Measurements from ENCODE around the gene RIT2.
"Not testable (repeated sequence)": the region's sequence is repeated elsewhere in the genome, so short reads cannot be mapped to it uniquely, and the experiment has no call there.

Gene RIT2

DNA sequence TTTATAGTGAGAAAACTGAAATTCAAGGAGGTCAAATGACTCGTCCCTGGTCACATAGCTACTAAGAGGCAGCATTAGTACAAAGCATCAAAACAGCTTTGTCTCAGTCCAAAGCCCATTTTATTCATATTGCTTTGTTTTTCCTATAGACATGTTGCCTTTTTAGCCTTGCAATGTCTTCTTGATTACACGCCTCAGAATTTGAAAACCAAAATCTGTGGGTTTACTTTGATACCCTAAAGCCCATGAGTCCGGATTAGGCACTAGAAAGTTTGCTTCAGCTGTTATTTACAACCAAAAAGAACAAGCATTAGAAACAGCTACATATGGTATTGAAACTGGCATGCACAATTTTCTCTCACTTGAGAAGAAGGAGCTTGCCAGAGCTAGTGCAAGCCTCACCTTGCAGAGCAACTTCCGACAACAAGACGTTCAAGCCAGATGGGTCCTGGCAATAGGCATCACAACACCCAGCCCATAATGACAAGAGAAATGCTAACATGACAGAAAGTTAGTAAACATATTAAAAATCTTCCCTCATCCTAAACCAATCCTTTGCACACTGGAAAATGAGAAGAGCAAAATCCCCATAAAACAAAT, 276.8 kb downstream of the RIT2 start:
- DNase-seq (ENCODE audit: low spot score) = no peak

DNA sequence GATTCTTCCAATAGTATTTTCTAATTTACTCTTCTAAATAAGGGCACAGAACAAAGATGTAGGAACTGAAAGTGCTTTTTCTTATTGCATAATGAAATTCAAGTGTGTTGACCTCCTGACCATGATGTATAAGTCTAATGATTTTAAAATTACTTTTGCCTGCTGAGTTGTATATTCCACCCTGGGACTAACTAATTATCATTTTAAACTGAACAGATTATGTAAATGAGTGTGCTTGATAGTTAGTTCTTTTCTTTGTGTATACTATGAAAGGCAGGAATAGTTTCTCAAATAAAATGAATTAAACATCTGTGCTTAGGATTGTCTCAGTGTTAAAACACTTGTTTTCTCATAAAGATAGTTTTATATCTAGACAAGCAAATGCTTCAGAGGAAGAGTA, 284.5 kb downstream of the RIT2 start:
- DNase-seq (ENCODE audit: low spot score) = no peak

DNA sequence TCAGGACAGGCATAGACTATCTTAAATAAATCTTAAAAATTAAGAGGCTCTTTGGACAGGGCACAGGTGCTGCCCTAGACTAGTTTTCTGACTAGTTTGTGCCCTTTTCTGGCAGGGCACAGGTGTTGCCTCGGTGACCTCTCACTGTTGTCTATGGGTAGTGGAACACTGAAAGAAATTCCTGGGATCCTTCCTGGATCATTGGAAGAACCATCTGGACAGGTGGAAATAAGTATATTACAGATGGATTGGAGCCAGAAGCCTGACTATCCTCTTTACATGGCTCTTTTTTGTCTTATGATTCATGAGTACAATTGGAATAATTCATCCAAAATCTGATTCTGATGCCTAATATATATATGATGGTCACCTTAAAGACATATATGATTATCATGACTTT, 286.6 kb downstream of the RIT2 start:
- DNase-seq (ENCODE audit: low spot score) = no peak

DNA sequence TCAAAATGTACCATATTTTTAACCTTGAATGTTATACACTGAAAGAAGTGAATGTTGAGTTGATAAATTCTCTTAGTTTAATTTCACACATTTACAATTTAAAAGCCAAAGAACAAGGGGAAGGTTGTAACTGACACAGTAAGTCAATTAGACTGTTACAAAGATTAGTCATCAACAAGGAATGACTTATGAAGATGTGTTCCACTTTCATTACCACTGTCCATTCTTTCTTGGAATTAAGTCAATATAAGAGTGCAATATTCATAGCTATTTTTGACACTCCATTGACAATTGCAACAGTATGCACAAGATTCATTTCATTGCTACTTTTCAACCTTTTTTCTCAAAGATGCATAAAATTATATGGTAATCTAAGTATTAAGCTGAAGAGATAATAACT, 291.3 kb downstream of the RIT2 start:
- no peak for DNase-seq (ENCODE audit: low spot score)

DNA sequence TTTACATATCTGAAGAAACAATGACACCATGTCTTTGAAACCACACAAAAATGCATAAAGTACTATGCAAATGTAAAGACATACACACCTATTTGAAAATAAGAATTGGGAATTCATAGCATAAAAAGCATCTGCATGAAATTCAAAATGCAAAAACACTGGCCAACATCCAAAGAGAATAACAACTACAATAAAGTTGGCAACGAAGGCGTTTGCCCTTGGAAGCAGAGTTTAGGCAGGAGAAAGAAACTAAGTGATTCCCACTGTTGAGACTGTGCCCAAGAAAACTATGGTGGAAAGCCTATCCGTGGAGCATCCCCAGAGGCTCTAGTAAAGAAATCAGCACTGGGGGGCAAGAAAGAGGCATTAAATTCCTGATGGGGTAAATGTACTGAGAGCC, 292.8 kb downstream of the RIT2 start:
- no peak for DNase-seq (ENCODE audit: low spot score)

DNA sequence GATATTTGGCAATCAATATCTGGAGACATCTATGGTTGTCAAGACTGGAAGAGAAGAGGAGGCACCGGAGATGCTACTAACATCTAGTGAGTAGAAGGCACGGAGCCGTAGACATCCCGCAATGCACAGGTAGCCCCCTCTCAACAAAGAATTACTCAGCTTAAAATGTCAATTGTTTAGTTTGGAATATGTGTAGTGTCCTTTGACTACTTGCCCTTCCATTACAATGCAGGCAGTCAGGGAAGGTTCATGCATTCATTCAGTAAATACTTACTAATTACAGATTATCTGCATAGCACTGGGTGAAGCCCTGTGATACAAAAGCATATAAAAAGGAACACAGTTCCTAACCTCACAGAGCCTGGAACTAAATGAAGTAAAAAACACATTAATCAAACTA, 294.0 kb downstream of the RIT2 start:
- no peak for DNase-seq (ENCODE audit: low spot score)

DNA sequence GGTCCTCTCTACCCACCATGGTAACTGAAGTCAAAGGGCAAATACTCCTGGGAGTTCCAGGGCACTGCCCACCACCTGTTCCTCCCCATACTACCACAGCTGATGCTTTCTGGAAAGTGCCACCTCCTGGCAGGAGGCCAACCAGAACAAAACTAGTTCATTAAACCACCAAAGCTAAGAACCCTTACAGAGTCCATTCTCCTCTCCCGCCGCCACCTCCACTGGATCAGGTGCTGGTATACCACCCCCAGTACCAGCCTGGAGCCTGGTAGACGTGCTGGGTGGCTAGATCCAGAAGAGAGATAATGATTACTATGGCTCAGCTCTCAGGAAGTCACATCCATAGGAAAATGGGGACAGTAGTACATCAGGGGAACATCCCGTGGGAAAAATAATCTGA, 300.9 kb downstream of the RIT2 start:
- no peak for DNase-seq (ENCODE audit: low spot score)

DNA sequence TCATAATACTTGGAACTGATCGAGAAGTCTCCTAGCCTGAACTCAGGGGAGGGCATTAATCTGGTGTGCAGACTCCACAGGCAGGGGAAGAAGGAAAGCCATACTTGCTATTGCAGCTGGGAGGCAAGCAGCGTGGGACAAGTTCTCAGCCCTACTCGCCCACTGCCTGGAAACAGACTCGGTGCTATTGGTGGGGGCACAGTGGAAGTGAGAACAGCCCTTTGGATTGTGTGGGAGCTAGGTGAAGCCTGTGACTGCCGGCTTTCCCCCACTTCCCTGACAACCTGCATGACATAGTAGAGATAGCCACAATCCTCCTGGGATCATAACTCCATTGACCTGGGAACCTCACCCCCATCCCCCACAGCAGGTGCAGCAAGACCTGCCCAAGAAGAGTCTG, 301.3 kb downstream of the RIT2 start:
- no peak for DNase-seq (ENCODE audit: low spot score)

DNA sequence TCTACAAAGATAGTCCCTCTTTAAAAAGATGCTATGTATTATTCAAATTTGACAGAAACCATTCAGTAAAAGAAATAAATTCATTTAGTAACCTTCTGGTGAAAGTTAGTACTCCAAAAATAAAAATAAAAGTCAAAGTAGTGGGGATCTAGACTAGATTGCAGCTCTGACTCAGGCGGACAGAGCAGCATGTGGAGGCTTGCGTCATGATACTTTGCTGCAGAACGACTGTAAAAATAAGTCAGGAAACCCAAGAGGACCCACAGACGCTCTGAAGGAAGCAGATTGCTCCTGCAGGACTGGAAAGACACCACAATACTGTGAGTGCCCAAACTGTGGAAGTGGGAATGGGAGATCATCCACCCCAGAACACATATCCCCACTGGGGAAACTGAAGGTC, 301.9 kb downstream of the RIT2 start:
- no peak for DNase-seq (ENCODE audit: low spot score)

DNA sequence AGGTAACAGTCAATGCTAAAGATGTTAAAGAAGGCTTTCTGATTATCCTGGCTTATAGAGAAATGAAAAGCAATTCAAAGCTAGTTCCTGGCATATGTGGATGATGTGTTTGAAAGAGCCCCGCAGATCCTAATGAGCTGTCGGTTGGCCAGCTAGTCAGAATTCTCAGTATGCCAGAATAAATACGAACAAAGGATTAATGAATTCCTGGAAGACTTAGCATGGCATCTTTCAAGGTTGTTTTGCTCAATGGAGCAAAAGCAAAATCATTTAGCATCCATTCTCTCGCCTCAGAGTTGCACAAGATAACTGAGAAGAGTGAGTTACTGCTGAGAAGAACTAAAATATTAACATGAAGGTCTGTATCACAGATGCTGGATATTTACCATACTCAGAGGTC, 307.6 kb downstream of the RIT2 start:
- no peak for DNase-seq (ENCODE audit: low spot score)

DNA sequence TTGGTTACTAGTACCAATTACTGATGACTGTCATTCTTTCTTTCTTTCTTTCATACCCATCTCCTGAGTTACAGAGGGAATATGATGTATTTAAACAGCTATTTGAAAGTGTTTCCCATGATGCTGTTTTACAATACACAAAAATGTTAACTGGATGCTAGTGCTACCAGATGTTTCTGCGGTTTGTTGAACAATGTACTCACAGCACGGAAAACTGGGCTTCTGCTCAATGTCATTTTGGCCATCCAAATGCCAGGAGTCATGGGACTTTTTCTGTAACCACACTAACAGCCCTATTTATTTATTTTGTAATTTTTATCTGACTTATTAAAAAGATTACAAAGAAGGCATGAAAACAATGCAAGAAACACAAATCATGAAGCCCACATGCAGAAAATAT, 313.8 kb downstream of the RIT2 start:
- DNase-seq (ENCODE audit: low spot score) = no peak

DNA sequence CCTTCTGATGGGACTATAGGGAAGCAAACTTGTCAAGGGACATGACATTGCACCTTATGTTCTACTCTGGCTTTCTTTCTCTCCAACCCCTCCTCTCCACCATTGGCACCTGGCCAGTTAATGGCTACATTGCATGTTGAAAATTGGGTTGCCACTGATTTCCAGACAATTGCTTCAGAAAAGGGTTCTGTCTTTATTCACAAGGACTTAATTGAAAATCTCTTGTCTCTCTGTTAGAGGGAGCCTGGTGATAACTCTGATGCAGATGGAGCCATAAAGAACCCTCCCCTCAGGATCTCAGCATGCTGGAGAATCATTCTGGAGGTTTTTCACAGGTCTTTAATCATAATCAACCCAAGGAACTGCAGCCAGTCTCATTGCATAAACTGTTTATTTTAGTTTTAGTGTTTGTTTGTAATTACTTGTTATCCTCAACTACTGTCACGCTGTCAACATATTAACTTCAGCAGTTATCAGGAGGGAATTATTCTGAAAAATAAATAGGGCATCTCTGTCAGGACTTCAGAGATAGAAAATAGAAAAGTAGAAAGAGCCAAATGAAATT, 316.8 kb downstream of the RIT2 start:
- no peak for DNase-seq (ENCODE audit: low spot score)

DNA sequence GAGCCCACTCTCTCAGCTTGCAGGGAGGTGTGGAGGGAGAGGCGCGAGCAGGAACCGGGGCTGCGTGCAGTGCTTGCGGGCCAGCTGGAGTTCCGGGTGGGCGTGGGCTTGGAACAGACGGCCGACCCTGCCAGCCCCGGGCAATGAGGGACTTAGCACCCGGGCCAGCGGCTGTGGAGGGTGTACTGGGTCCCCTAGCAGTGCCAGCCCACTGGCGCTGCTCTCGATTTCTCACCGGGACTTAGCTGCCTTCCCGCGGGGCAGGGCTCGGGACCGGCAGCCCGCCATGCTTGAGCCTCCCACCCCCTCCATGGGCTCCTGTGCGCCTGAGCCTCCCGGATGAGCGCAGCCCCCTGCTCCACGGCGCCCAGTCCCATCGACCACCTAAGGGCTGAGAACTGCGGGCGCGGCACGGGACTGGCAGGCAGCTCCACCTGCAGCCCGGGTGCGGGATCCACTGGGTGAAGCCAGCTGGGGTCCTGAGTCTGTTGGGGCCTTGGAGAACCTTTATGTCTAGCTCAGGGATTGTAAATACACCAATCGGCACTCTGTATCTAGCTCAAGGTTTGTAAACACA, 320.2 kb downstream of the RIT2 start:
- DNase-seq (ENCODE audit: low spot score) = not testable (repeated sequence)

DNA sequence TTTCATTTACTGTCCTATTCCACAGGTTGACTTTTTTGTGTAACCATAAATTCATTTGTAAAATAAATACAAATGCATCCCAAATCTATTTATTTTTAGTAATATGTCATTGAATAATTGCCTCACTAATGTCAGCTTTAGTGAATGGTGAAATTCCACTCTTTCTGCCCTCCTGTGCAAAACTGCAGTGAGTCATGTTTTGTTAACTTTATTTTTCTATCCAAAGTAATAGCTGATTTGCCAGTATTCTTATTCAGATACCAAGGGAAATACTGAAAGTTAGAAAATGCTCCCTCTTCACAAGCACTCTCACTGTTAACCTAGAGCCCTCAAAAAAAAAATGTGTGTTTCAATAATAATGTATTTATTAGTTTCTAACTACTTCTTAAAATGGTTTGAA, 322.8 kb downstream of the RIT2 start:
- no peak for DNase-seq (ENCODE audit: low spot score)

DNA sequence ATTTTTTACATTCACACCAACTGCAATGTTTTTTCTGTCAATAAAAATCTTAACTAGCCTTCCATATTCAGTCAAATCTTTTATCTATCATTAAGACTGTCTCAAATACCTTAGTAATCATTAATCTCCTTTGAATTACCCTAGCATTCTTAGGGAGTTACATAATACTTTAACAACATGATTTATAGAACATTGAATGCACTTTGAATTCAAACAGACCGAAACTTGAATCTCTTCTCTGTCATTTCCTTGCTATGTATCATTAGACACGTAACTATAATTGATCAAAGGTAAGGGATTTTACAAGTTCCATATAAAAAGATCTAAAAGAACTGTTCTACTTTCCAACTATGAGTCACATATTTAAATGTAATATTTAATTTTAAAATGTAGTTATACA, 330.9 kb downstream of the RIT2 start:
- no peak for DNase-seq (ENCODE audit: low spot score)

DNA sequence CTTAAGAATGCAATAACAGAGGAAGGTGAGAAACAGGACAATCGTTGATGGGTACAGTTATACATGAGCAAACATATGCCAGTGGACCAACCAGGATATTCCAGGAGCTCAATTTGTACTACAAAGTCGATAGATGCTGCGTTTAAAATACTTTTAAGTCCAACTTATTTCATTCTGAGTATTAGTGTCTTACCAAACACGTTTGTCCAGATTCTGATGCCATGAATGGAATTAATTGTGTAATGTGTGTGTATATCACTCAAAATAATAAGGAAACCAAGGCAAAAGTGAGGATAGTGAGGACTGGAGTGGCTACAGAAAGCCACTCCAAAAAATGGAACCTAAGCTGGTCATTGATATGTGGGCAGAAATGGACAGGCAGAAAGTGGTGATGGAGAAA, 332.6 kb downstream of the RIT2 start:
- DNase-seq (ENCODE audit: low spot score) = no peak

DNA sequence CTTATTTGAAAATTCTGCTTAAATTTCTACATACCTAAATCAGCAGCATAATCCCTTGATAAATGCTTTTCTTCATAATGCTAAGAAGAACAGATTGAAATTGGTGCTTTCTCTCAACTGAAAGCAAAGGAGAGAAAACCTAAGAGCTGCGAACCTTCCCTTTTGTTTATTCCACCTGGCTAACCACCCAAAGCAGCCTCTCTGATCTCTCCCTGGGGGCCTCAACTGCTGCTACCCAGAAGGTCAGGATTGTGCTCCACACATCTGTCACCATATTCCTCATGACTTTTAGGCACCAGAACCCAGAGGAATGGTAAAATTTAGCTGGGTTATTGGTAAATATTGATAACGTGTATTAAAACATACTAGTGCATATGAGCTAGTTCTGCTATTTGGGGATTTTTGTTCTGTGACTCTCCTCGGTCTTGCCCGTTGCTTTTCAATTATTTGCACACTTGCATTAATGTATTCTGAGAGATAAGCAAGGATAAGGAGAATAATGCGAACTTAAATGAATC, 334.1 kb downstream of the RIT2 start:
- no peak for DNase-seq (ENCODE audit: low spot score)

DNA sequence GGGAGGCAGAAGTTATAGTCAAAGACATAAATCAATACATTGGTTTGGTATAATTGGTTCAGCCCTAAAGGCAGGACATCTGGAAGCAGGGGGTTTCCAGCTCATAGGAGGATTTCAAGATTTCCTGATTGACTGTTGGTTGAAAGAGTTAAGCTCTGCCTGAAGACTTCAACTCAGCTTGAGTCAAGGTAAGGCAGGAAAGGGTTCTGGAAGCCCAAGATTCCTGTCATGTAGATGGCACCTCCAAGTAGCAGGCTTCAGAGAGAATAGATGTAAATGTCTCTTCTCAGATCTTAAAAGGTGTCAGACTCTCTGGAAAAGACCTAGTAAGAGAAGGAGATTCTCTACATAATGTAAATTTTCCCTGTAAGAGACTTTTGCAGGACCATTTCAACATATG, 335.3 kb downstream of the RIT2 start:
- no peak for DNase-seq (ENCODE audit: low spot score)

DNA sequence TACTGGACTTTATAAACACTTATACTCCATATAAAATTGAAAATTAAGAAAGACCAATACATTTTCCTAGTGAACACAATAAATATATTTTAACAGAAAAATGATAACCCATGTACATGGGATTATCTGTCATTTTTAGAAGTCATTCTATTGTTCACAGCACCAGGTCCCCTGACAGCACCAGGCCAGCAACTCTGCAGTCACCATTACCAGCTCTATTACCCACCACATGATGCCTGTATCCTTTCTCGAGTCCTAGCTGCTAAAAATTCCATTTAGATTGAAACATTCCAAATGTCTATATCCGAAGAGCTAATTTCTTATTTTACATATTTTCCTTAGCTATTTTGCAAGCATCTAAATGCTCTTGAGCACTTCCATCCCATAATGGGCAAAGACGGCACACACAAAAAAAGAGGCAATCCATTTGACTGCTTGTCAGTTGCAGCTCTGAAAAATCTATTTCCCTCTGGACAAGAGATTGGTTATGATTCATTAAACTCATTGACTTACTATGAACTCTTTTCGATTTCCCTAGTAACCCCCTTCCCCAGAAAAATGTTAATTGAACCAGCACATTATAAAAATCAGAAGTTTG, 336.9 kb downstream of the RIT2 start:
- no peak for DNase-seq (ENCODE audit: low spot score)

DNA sequence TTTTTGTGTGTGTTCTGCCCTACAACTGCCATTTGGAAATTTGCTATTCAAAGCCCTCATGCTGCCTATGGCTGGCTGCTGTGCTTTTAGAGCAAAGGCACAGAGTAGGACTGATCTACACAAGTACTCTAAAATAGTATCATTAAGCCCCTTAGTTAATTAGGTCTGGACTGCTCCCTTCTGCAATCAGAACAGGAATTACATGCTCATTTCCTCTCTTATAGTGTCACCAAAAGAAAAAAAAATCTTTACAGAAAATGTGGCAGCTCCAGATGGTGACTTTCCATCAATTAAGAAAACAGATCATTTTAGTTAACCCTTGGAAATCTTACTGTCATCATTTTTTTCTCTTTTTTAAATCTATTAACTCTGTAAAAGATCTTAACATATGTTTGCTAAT, 337.5 kb downstream of the RIT2 start:
- DNase-seq (ENCODE audit: low spot score) = no peak

DNA sequence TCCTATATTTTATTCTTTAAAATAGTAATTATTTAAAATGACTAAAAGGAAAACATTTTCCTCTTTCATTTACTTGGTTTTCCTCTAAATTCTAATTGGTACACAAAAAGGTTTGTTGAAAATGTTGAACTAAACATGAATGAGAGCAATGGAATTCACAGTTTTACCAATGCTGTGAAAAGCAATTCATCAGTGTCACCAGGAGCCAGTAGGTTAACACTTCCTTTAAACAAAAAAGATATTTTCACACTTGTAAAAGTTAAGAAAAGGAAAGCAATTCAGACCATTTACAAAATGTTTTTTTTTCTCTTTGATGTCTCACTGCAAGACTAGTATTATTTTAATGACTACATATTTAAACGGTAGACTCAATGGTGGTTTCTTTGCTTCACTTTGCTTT, 341.6 kb downstream of the RIT2 start:
- DNase-seq (ENCODE audit: low spot score) = no peak

DNA sequence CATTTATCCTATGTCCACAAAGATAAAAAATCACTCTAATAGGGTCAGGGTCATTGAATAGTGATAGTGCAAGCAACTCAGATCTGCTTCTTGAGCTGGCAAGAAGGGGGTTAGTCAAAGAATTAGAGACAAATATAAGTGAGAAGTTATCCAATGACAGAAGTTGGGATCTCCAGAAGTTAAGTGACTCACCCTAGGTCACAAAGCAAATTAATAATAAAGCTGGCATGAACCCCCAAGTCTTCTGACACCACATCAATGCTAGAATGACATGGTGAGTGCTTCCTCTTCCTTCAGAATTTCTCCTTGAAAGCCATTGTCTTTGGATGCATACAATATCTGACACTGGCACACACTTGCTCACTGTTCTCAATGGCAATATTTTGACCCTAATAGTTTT, 343.5 kb downstream of the RIT2 start:
- DNase-seq (ENCODE audit: low spot score) = no peak

DNA sequence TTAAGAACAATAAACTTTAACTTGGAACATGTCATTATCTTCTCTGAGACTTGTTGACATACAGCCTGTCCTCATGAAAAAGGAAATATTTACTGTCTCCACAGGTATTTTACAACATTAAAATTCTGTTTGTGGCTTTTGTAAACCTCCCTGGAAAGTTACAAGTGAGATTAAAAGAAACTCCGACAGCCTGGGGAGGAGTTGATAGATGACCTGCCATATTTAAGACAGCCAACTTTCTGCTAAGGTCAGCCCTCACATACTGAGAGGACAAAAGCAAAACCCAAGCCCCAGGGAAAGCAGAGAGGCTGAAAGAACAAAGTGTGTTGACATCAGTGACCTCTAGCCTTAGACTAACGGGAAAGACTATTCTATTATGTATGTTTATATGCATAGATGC, 350.2 kb downstream of the RIT2 start:
- no peak for DNase-seq (ENCODE audit: low spot score)

DNA sequence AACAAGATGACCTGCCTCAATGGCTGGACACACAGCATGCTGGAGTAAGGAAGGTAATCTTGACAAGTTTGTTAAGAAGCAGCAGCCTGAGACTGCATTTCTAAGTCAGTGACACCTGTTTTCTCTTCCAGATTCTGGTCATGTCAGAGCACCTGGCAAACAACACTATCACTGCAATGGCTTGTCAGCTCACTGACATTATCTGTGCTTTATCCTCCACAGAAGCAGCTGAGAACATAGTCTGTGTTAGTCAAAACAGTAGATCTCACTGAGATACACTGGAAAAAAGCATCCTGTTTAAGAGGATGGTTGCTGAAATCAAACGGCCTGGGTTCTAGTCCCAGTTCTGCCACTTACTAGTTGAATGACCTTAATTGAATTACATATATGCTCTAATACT, 355.2 kb downstream of the RIT2 start:
- no peak for DNase-seq (ENCODE audit: low spot score)

All from SW480 (cell line).